Uterus (tissue), 4 donors: ENCODE results near the gene CCR5. TPM values are rescaled to one million over a fixed set of nuclear protein-coding genes. Genes with fewer than 3 reads are reported as not detected.

ENCODE experiments used
- DNase-seq, 2 donors: peaks; one replicate each; pipeline ENCODE4 v3.0.0-alpha.2; 2019 to 2020
- H3K27ac ChIP-seq, 2 donors: fragments of 200-600 bp; sonication (generic); 1 replicate in 1 of 2; 2 replicates in 1 of 2; pipeline ENCODE4 v1.5.1; 2016 to 2018
- H3K27me3 ChIP-seq, 2 donors: fragments of 200-600 bp; sonication (generic); one replicate each; pipeline ENCODE4 v1.5.1; 2018 to 2019; ENCODE audit warnings: control low read depth in 1 of 2
- H3K36me3 ChIP-seq, 2 donors: fragments of 200-600 bp; sonication (generic); one replicate each; pipeline ENCODE4 v1.5.1; 2019; ENCODE audit warnings: control low read depth in 1 of 2
- H3K4me1 ChIP-seq, 2 donors: fragments of 200-600 bp; sonication (generic); one replicate each; pipeline ENCODE4 v1.5.1; 2018 to 2019; ENCODE audit warnings: control low read depth in 1 of 2
- H3K4me3 ChIP-seq, 2 donors: fragments of 200-600 bp; sonication (generic); 1 replicate in 1 of 2; 2 replicates in 1 of 2; pipeline ENCODE4 v1.5.1; 2018 to 2019; ENCODE audit warnings: mild to moderate bottlenecking in 1 of 2
- H3K9me3 ChIP-seq, 2 donors: fragments of 200-600 bp; sonication (generic); one replicate each; pipeline ENCODE4 v1.5.1; 2019; ENCODE audit warnings: control low read depth in 1 of 2
- POLR2A ChIP-seq, 2 donors: fragments of 450-650 bp; IDR thresholded peaks; one replicate each; pipeline ENCODE4 v1.6.1; 2016; ENCODE audit warnings: antibody characterized with exemption in 2 of 2, mild to moderate bottlenecking in 1 of 2, moderate library complexity in 1 of 2
- intact Hi-C: fragments of 100-400 bp; cut with DNase I; formaldehyde crosslinking; loops from one replicate; pipeline ENCODE4 v1.15.1; 2023; ENCODE audit warnings: low total_unique reads
- total RNA-seq, 4 donors: library from RNA; depleted of rRNA in 3 of 4; stranded (reverse); fragments of >200 nt in 3 of 4; gene quantifications; one replicate each; pipeline versions ENCODE4 v1.1.0 to v1.2.4, GENCODE V29; 2014 to 2023
- TF ChIP-seq, protein P1 (sequence below), 4 experiments: fragments of 200-600 bp in 2 of 4; fragments of 450-650 bp in 2 of 4; sonication (generic) in 2 of 4; IDR thresholded peaks; one replicate each; pipeline ENCODE4 v1.5.1; 2016 to 2019; ENCODE audit warnings: antibody characterized with exemption in 4 of 4, mild to moderate bottlenecking in 2 of 4, moderate library complexity in 1 of 4
- donor health status: DM: yes; HTN: yes; CAD: no.

The CCR5 gene
- total RNA-seq, 4 donors from 2014 or later = 0.41 to 1.2 TPM; not detected in 2

- H3K4me3 ChIP-seq = no peak overlapping the region
- intact Hi-C loops = no loop called here
- no peaks in the 10 kb centered on the region for H3K27me3 ChIP-seq
- H3K9me3 ChIP-seq = no peaks in the 10 kb centered on the region
- no peaks in the 10 kb centered on the region for H3K36me3 ChIP-seq
- TF ChIP-seq POLR2A (IDR thresholded peaks at IDR 0.05) = no peak
- TF ChIP-seq, protein P1, sequence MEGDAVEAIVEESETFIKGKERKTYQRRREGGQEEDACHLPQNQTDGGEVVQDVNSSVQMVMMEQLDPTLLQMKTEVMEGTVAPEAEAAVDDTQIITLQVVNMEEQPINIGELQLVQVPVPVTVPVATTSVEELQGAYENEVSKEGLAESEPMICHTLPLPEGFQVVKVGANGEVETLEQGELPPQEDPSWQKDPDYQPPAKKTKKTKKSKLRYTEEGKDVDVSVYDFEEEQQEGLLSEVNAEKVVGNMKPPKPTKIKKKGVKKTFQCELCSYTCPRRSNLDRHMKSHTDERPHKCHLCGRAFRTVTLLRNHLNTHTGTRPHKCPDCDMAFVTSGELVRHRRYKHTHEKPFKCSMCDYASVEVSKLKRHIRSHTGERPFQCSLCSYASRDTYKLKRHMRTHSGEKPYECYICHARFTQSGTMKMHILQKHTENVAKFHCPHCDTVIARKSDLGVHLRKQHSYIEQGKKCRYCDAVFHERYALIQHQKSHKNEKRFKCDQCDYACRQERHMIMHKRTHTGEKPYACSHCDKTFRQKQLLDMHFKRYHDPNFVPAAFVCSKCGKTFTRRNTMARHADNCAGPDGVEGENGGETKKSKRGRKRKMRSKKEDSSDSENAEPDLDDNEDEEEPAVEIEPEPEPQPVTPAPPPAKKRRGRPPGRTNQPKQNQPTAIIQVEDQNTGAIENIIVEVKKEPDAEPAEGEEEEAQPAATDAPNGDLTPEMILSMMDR (IDR thresholded peaks at IDR 0.05) = no peak
- no peak overlapping the region for H3K27ac ChIP-seq
- no peaks in the 10 kb centered on the region for H3K4me1 ChIP-seq
- no peak for DNase-seq
Observed at GRCh38 chr3:46349484-46350261, 21.1 kb upstream of the CCR5 start.

DNA sequence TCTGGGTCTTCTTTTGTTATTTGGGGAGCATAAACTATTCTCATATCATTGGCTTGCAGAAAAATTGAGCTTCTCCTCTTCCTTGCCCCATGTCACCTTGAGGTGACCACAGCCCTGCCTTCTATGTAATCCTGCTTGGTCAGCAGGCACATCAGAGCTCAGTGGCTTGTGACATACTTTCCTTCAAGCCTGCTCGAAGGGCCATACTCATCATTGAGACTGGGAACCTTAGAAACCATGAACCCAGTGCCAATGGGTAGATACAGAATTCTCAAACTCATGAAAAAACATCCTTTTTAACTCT is 20.5 kb upstream of the CCR5 start:
- no peaks in the 10 kb centered on the region for H3K27me3 ChIP-seq
- no peaks in the 10 kb centered on the region for H3K4me1 ChIP-seq
- H3K27ac ChIP-seq = no peak overlapping the region
- H3K4me3 ChIP-seq = no peak overlapping the region
- DNase-seq = no peak
- H3K36me3 ChIP-seq = no peaks in the 10 kb centered on the region
- intact Hi-C loops = no loop called here
- H3K9me3 ChIP-seq = no peaks in the 10 kb centered on the region
- no peak for TF ChIP-seq POLR2A (IDR thresholded peaks at IDR 0.05)
- TF ChIP-seq, protein P1 (IDR thresholded peaks at IDR 0.05) = no peak

DNA sequence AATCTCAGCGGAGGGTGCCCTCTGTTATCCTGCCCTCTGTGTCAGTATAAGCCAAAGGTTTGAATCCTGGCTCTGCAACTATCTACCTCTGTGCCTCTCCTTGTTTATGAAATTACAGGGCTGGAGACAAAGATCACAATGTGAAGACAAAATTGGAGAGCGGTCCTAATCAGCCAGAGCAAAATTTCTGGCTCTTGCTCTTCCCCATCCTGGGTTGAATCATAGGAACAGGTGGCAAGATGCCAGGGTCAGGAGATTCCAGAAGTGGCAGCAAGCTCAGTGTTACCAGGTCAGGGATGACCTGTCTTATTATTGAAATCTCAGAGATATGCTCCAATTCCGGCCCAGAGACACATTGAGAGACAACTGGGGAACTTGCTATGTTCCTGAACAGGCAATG is 19.1 kb upstream of the CCR5 start:
- no peak for DNase-seq
- TF ChIP-seq, protein P1 (IDR thresholded peaks at IDR 0.05) = no peak
- TF ChIP-seq POLR2A (IDR thresholded peaks at IDR 0.05) = no peak

DNA sequence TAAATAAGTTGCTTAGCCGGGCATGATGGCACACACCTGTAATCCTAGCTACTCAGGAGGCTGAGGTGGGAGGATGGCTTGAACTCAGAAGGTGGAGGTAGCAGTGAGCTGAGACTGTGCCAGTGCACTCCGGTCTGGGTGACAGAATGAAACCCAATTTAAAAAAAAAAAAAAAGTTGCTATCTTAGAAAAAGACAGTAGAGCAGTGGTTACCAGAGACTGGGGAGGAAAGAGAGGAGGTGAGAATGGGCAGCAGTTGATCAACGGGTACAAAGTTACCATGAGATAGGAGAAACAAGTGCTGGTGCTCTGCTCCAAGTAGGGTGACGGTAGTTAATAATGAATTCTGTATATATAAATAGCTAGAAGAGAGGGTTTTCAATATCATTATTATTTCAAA is 17.7 kb upstream of the CCR5 start:
- H3K36me3 ChIP-seq = no peaks in the 10 kb centered on the region
- no peak overlapping the region for H3K27ac ChIP-seq
- no peaks in the 10 kb centered on the region for H3K9me3 ChIP-seq
- no peaks in the 10 kb centered on the region for H3K27me3 ChIP-seq
- intact Hi-C loops = no loop called here
- no peak for DNase-seq
- no peak overlapping the region for H3K4me3 ChIP-seq
- TF ChIP-seq POLR2A (IDR thresholded peaks at IDR 0.05) = no peak
- TF ChIP-seq, protein P1 (IDR thresholded peaks at IDR 0.05) = no peak
- no peaks in the 10 kb centered on the region for H3K4me1 ChIP-seq

More for the DNA sequence above, 19.1 kb upstream of the CCR5 start:
- H3K4me3 ChIP-seq = no peak overlapping the region
- H3K27me3 ChIP-seq = no peaks in the 10 kb centered on the region
- intact Hi-C loops = no loop called here
- H3K9me3 ChIP-seq = no peaks in the 10 kb centered on the region
- H3K27ac ChIP-seq = no peak overlapping the region
- H3K4me1 ChIP-seq = no peaks in the 10 kb centered on the region
- no peaks in the 10 kb centered on the region for H3K36me3 ChIP-seq

DNA sequence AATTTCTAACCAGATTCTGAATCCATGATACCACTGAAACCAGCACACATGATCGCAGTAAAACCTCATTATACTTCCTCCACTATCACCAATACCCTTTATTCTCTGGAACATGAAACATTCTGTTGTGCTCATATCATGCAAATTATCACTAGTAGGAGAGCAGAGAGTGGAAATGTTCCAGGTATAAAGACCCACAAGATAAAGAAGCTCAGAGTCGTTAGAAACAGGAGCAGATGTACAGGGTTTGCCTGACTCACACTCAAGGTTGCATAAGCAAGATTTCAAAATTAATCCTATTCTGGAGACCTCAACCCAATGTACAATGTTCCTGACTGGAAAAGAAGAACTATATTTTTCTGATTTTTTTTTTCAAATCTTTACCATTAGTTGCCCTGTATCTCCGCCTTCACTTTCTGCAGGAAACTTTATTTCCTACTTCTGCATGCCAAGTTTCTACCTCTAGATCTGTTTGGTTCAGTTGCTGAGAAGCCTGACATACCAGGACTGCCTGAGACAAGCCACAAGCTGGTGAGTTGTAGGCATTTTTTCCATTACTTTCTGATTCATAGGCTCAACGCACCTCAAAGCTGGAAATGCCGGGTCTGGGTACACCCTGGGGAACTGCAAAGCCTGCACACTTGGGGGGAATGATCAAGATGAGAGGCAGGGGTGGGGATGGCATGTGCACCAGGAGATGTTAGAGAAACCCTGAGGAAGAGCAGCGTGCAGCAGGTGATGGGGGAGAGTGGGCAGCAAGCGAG is 16.9 kb upstream of the CCR5 start, which contains the start of gene CCR2:
Gene CCR2 (plus strand): TSS at position 465 of the 764 bp plus-strand sequence. CDS start 3,417 bp downstream, outside the sequence.
- TF ChIP-seq, protein P1 (IDR thresholded peaks at IDR 0.05) = no peak
- TF ChIP-seq POLR2A (IDR thresholded peaks at IDR 0.05) = no peak
- no peak for DNase-seq

More for the DNA sequence above, 16.9 kb upstream of the CCR5 start, which contains the start of gene CCR2:
- Histone ChIP-seq H3K4me1 (no peaks in the 10 kb centered on the region), H3K27me3 (no peaks in the 10 kb centered on the region), H3K27ac (no peak within 1 kb of the TSS), H3K9me3 (no peaks in the 10 kb centered on the region), H3K36me3 (no peaks in the 10 kb centered on the region), H3K4me3 (no peak within 1 kb of the TSS)
- intact Hi-C loops = no loop called here
